Activated CD4-positive, alpha-beta T cell treated with anti-CD3 and anti-CD28 coated beads, Interleukin-2, amount 50 U/mL, for 1 hour (primary cell): Measurements from ENCODE around the gene MGAT5.

ENCODE experiments used
- DNase-seq: peaks from one replicate; pipeline ENCODE4 v3.0.0-alpha.2; 2020

The MGAT5 gene

DNA sequence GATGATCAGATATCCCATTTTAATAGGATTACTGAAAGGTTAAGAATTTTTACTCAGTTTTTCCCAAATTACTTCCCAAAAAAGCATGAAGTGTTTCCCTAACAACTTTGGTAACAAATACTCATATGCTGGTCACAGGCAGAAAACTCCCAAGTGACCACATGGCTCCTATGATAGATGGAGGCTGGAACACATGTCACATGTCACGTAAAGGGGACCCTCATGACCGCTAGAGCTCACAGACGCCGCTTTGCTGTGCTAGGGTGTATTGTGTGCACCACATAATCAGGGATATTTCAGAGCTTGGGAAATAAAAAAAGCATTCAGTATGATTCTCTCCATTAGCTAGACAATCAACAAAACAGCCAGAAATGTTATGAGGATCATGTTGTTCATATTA, 236.7 kb downstream of the MGAT5 start:
- no peak for DNase-seq

DNA sequence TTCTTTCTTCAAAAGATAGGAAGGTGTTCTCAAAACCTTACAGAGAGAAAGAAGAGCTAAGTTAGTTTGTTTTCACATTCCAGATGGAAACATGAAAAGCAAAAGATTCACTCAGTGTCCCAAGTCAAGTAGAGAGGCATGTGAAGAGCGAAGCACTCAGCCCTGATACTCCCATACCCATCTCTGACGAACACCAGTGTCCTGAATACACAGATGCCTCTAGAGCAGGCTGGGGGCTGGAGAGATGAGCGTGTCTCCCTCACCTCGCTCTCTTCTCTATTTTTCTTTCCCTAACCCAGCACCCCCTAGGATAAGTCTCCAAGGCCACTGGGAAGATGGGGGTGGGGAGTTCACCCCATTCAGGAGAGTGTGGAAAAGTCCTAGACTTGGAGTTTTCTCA, 237.2 kb downstream of the MGAT5 start:
- no peak for DNase-seq

- peak; percentile 12 for DNase-seq
Observed at GRCh38 chr2:134491771-134492441, 238.0 kb downstream of the MGAT5 start.

- DNase-seq = no peak
Observed at GRCh38 chr2:134493797-134494196, 239.9 kb downstream of the MGAT5 start.

GRCh38 chr2:134498654-134499053, 244.8 kb downstream of the MGAT5 start:
- DNase-seq = no peak

DNA sequence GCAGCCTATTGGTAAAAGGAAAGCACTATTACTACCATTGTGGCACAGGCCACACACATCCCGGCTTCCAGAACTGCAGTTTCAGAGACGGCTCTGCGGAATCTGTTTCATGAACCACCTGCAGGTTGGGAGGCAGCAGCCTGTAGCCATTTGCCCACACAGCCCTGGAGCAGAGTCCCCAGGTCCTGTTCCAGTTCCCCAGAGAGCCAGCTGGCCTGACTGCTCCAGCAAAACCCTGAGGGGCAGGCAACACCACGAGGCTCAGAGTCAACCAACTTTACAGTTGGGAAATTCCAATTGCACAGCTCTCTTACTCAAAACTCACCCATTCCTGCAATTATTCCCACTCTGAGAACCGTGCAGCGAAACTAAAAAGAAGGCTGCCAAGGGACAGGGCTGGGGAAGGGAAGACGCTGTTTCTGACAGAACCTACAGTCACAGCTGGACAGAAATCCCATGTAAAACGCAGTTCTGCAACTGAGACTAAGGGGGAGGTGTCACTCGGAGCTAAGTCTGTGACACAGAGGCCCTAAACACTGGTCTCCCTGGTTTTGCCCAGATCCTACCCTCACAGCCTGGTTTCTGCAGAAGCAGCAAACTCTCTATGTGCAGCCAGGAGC, 245.5 kb downstream of the MGAT5 start:
- no peak for DNase-seq

- DNase-seq = no peak
Observed at GRCh38 chr2:134500211-134500935, 246.5 kb downstream of the MGAT5 start.

GRCh38 chr2:134501476-134502091, 247.7 kb downstream of the MGAT5 start:
- DNase-seq = no peak

- no peak for DNase-seq
Observed at GRCh38 chr2:134502104-134502503, 248.2 kb downstream of the MGAT5 start.
